Measurements from ENCODE around the gene PRDM16.

DNA sequence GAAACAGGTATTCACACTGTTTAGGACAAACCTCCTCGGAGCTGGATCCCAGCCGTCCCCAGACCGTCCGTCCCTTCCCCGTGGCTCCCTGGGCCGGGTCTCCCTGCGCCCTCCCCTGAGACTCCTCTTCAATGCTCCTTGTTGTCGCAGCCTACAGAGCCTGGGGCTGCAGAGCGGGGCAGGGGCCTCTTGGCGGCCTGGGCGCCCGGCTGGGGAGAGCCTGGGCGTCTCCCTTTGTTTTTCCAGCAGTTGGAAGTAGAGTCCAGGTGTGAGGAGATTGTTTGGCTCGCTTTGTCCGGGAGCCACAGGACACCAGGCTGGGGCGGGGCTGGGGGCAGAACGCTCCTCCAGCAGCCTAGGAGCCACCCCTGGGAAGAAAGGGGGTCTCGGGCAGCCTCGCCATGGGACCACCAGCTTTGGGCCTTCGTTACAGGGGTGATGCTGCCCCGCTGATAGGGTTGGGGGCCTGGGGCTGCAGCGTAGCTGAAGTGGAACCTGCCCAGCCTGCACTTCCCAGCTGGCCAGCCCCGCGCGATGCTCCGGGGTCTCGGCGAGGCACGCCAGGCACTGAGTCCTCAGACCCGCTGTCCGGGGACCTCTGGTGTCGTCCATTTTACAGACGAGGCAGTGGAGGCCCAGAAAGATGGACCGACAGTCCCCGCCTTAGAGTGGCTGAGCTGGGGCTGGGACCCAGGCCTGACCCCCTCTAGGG lies 66.9 kb downstream of the PRDM16 start:
- TF ChIP-seq, protein P1, sequence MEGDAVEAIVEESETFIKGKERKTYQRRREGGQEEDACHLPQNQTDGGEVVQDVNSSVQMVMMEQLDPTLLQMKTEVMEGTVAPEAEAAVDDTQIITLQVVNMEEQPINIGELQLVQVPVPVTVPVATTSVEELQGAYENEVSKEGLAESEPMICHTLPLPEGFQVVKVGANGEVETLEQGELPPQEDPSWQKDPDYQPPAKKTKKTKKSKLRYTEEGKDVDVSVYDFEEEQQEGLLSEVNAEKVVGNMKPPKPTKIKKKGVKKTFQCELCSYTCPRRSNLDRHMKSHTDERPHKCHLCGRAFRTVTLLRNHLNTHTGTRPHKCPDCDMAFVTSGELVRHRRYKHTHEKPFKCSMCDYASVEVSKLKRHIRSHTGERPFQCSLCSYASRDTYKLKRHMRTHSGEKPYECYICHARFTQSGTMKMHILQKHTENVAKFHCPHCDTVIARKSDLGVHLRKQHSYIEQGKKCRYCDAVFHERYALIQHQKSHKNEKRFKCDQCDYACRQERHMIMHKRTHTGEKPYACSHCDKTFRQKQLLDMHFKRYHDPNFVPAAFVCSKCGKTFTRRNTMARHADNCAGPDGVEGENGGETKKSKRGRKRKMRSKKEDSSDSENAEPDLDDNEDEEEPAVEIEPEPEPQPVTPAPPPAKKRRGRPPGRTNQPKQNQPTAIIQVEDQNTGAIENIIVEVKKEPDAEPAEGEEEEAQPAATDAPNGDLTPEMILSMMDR (conservative IDR thresholded peaks at IDR 0.05): no peak
- no peak for TF ChIP-seq ZFX (IDR thresholded peaks at IDR 0.05)

Measured in C4-2B (cell line).